Measurements from ENCODE around the gene POLR1A.

GRCh38 chr2:85986121-85986520 is 119.6 kb downstream of the POLR1A start:
- TF ChIP-seq, protein P1, sequence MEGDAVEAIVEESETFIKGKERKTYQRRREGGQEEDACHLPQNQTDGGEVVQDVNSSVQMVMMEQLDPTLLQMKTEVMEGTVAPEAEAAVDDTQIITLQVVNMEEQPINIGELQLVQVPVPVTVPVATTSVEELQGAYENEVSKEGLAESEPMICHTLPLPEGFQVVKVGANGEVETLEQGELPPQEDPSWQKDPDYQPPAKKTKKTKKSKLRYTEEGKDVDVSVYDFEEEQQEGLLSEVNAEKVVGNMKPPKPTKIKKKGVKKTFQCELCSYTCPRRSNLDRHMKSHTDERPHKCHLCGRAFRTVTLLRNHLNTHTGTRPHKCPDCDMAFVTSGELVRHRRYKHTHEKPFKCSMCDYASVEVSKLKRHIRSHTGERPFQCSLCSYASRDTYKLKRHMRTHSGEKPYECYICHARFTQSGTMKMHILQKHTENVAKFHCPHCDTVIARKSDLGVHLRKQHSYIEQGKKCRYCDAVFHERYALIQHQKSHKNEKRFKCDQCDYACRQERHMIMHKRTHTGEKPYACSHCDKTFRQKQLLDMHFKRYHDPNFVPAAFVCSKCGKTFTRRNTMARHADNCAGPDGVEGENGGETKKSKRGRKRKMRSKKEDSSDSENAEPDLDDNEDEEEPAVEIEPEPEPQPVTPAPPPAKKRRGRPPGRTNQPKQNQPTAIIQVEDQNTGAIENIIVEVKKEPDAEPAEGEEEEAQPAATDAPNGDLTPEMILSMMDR (IDR thresholded peaks at IDR 0.05), result no peak
- no peak for TF ChIP-seq POLR2AphosphoS5 (IDR thresholded peaks at IDR 0.05)
- no peak for TF ChIP-seq POLR2A (IDR thresholded peaks at IDR 0.05)
